Measurements from ENCODE around the gene ERBB3.

DNA sequence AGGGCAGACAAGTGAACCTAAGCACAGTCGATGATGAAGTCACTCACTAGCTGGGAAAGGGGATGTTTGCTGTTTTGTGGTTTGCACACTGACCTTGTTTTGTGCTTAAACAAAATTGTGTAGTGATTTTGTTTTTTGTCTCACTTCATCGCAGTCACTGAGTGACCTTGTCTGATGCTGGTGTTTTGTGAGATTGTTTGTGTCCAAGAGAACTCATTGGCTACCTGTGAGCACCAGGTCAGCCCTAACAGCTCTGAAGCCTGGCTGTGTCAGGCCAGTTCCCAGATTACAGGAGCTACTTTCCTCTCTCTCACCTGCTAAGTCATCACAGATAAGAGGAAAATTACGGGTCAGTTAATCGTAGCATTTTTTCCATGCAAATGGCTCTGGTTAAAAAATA, 44.2 kb downstream of the ERBB3 start:
- TF ChIP-seq POLR2A (IDR thresholded peaks at IDR 0.05; ENCODE audit: low read length) = no peak
- no peak for TF ChIP-seq GATA1 (IDR thresholded peaks at IDR 0.05; ENCODE audit: low read depth, low read length)

Data from erythroblast (primary cell).